ENCODE data around the gene MAST1.

DNA sequence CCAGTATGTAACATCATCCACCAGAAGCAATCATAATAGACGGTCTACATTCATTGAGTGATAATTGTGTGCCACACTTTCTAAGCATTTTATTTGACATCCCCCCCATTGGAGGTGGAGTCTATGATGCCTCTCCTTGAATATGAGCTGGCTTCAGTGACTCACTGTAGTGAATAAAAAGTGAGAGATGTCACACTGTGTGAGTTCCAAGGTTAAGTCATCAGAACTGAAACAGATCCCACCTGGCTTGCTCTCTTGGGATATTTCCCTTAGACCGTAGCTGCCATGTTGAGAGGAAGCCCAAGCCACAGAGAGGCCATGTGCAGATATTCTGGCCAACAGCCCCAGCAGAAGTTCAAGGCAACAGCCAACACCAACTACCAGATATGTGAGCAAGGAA, 16.6 kb upstream of the MAST1 start:
- TF ChIP-seq, protein P1, sequence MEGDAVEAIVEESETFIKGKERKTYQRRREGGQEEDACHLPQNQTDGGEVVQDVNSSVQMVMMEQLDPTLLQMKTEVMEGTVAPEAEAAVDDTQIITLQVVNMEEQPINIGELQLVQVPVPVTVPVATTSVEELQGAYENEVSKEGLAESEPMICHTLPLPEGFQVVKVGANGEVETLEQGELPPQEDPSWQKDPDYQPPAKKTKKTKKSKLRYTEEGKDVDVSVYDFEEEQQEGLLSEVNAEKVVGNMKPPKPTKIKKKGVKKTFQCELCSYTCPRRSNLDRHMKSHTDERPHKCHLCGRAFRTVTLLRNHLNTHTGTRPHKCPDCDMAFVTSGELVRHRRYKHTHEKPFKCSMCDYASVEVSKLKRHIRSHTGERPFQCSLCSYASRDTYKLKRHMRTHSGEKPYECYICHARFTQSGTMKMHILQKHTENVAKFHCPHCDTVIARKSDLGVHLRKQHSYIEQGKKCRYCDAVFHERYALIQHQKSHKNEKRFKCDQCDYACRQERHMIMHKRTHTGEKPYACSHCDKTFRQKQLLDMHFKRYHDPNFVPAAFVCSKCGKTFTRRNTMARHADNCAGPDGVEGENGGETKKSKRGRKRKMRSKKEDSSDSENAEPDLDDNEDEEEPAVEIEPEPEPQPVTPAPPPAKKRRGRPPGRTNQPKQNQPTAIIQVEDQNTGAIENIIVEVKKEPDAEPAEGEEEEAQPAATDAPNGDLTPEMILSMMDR (conservative IDR thresholded peaks at IDR 0.05; ENCODE audit: low read length), result no peak
- no peak for TF ChIP-seq EZH2phosphoT487 (IDR thresholded peaks at IDR 0.05; ENCODE audit: borderline replicate concordance)
